Measurements from ENCODE around the gene MRPL55.

DNA sequence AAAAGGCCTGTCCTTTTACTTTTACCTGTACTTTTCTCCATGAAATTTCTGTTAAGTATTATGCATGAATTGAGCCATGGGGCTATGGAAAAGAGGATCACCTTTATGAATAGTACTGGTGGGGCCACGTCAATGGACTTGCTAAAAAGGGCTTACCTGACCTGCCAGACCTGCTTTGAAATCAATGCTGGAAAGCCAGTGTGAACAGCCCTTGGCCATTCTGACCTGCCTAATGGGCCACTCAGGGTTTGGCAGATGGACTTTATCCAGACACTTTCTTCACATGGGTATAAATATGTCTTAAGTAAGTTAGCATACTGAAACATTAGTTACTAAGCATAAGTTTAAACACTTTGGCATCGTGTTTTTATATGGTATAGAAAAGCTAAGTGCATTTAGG lies 22.7 kb upstream of the MRPL55 start:
- TF ChIP-seq, protein P1, sequence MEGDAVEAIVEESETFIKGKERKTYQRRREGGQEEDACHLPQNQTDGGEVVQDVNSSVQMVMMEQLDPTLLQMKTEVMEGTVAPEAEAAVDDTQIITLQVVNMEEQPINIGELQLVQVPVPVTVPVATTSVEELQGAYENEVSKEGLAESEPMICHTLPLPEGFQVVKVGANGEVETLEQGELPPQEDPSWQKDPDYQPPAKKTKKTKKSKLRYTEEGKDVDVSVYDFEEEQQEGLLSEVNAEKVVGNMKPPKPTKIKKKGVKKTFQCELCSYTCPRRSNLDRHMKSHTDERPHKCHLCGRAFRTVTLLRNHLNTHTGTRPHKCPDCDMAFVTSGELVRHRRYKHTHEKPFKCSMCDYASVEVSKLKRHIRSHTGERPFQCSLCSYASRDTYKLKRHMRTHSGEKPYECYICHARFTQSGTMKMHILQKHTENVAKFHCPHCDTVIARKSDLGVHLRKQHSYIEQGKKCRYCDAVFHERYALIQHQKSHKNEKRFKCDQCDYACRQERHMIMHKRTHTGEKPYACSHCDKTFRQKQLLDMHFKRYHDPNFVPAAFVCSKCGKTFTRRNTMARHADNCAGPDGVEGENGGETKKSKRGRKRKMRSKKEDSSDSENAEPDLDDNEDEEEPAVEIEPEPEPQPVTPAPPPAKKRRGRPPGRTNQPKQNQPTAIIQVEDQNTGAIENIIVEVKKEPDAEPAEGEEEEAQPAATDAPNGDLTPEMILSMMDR (conservative IDR thresholded peaks at IDR 0.05; ENCODE audit: low read depth in 2 of 2), result no peak
- TF ChIP-seq EZH2 (IDR thresholded peaks at IDR 0.05; ENCODE audit: low read depth, unreplicated experiment), result no peak

All from GM23338 (cell line).